Nephron (organoid): ENCODE measurements around the gene CASK.

Experiments used
- H3K27ac Mint-ChIP-seq, 3 experiments: 2 replicates each; pipeline ENCODE4 v1.8.0; 2020; ENCODE audit warnings: mixed read lengths in 3 of 3, mild to moderate bottlenecking in 2 of 3, moderate library complexity in 1 of 3
- H3K27me3 Mint-ChIP-seq: 2 replicates; pipeline ENCODE4 v1.8.0; 2021; ENCODE audit warnings: low read depth, mild to moderate bottlenecking, moderate library complexity, mixed read lengths
- H3K36me3 Mint-ChIP-seq: 2 replicates; pipeline ENCODE4 v1.8.0; 2020; ENCODE audit warnings: low read depth, mixed read lengths
- H3K4me1 Mint-ChIP-seq: 2 replicates; pipeline ENCODE4 v1.8.0; 2020; ENCODE audit warnings: mixed read lengths
- H3K4me3 Mint-ChIP-seq, 3 experiments: 2 replicates each; pipeline ENCODE4 v1.8.0; 2020; ENCODE audit warnings: mild to moderate bottlenecking in 3 of 3, mixed read lengths in 3 of 3, moderate library complexity in 2 of 3
- H3K9me3 Mint-ChIP-seq: 2 replicates; pipeline ENCODE4 v1.8.0; 2020; ENCODE audit warnings: mixed read lengths
- TF ChIP-seq, protein P1 (sequence below), 3 experiments: fragments of 200-600 bp; sonication (generic); IDR thresholded peaks; one replicate each; pipeline ENCODE4 v1.5.0; 2021; ENCODE audit warnings: antibody characterized with exemption in 3 of 3; ENCODE audit not compliant: unreplicated experiment in 3 of 3

The CASK gene

DNA sequence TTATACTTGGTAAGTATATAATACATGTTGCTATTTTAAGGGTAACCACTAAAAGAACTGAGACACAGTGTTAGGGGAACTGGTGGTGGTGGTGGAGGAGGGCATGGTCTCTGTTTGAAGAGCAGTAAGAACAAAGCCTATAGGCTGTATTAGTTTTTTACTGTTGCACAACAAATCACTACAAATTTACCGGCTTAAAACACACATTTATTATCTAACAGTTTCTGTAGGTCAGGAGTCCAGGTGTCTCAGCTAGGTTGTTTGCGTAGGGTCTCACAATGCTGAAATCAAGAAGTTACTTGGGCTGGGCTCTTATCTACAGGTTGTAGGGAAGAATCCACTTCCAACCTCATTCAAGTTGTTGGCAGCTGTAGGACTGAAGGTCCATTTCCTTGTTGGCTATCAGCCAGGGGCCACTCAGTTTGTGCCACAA, 52.6 kb downstream of the CASK start:
- TF ChIP-seq, protein P1, sequence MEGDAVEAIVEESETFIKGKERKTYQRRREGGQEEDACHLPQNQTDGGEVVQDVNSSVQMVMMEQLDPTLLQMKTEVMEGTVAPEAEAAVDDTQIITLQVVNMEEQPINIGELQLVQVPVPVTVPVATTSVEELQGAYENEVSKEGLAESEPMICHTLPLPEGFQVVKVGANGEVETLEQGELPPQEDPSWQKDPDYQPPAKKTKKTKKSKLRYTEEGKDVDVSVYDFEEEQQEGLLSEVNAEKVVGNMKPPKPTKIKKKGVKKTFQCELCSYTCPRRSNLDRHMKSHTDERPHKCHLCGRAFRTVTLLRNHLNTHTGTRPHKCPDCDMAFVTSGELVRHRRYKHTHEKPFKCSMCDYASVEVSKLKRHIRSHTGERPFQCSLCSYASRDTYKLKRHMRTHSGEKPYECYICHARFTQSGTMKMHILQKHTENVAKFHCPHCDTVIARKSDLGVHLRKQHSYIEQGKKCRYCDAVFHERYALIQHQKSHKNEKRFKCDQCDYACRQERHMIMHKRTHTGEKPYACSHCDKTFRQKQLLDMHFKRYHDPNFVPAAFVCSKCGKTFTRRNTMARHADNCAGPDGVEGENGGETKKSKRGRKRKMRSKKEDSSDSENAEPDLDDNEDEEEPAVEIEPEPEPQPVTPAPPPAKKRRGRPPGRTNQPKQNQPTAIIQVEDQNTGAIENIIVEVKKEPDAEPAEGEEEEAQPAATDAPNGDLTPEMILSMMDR (IDR thresholded peaks at IDR 0.05; ENCODE audit: unreplicated experiment in 3 of 3): no peak
- Mint-ChIP-seq H3K36me3 (peaks cover 5% of the 10 kb centered on the region), H3K9me3 (peaks cover 3% of the 10 kb centered on the region), H3K27ac (no peak overlapping the region), H3K27me3 (no peaks in the 10 kb centered on the region), H3K4me3 (no peak overlapping the region), H3K4me1 (peaks cover 12% of the 10 kb centered on the region)

DNA sequence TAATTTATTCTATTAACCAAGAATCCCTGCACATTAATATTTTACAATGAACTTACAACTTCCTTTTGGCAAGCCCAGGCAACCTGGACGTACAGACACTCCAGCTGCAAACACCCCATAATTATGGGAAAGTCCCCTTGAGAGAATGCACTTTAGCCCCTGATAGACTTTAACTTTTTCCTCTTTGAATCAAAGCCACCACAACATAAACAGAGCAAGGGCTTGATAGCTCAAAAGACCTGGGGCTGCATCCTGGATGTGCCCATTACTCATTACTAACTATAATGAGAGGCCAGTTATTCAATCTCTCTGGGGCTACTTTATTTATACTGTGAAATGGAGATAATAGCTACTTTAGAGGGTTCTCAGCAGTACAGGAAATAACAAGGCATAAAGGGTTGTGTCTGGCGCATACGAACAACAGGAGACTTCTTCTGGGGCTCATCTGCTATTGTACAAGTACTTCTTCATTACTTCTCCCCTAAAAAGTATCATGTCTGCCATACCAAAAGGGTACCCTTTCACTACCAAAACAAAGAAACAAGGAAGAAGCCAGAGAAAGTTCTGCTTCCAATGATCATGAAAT, 54.9 kb downstream of the CASK start:
- TF ChIP-seq, protein P1 (IDR thresholded peaks at IDR 0.05; ENCODE audit: unreplicated experiment in 3 of 3): no peak
- Mint-ChIP-seq H3K27me3 (no peaks in the 10 kb centered on the region), H3K9me3 (peaks cover 3% of the 10 kb centered on the region), H3K4me1 (peaks cover 12% of the 10 kb centered on the region), H3K4me3 (no peak overlapping the region), H3K36me3 (no peaks in the 10 kb centered on the region), H3K27ac (no peak overlapping the region)

DNA sequence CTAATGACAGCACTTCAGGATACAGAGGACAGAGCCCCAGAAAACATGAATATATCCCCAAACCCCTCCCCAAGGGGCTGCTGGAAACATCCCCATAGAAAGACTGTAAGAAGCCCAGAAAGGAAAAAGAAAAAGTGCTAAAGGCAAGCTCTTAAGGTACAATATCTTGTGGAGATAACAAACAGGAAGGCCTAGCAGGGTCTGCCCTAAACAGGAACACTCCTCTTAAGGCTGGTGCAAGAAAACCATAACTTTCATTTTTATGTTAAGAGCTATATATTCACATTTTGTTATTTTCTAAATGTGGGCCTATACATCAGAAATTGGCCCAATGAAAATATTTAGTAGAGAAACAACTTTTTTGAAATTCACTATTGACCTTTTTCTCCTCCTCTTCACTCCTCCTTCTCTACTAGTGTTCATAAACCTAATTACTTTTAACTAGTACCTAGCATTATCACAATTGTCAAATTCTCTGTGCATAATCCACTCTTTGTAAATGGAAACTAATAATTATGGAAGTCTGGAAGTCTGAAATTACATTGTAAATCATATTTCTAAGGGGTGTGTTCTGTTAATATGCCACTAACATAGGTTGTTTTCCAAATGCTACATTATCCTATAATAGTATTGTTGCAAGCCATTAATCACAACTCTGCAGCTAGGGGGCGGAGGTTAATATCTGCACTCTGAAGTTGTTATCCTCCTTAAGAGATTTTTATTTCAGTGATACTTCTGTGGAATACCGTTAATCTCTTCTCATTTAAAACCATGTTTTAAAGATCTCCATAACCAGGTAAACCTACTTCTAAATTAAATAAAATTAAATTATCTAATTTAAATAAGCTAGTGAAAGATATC, 59.8 kb downstream of the CASK start:
- no peak overlapping the region for H3K27ac Mint-ChIP-seq
- TF ChIP-seq, protein P1 (IDR thresholded peaks at IDR 0.05; ENCODE audit: unreplicated experiment in 3 of 3): no peak
- no peak overlapping the region for H3K4me3 Mint-ChIP-seq
- H3K4me1 Mint-ChIP-seq: peaks cover 8% of the 10 kb centered on the region
- H3K36me3 Mint-ChIP-seq: no peaks in the 10 kb centered on the region
- H3K9me3 Mint-ChIP-seq: no peaks in the 10 kb centered on the region
- H3K27me3 Mint-ChIP-seq: no peaks in the 10 kb centered on the region

DNA sequence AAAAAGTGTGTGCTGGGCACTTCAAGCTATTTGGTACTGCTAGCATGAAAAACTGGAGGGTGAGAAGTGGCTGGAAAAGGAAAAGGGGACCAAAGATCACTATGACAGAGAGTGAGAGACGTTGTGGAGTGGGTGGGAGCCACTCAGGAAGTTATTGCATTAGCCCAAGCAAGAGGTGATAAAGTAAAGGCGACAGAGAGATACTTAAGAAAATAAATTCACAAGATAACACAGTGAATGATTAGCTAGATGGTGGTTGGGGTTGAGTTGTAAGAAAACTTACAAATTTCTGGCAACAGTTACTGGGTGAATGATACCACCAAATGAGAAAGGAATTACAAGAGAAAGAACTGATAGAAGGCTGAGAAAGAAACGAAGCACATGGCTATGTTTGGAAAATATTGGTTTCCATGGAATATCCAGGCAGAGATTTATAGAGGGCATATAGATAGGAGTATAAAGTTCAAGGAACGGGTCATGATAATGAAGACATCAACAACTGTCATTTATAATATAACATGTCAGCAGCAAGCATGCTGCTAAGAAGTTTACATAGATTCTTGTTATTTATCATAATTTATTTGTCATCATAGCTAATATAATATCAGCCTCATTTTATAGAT, 60.7 kb downstream of the CASK start:
- H3K36me3 Mint-ChIP-seq: peaks cover 3% of the 10 kb centered on the region

DNA sequence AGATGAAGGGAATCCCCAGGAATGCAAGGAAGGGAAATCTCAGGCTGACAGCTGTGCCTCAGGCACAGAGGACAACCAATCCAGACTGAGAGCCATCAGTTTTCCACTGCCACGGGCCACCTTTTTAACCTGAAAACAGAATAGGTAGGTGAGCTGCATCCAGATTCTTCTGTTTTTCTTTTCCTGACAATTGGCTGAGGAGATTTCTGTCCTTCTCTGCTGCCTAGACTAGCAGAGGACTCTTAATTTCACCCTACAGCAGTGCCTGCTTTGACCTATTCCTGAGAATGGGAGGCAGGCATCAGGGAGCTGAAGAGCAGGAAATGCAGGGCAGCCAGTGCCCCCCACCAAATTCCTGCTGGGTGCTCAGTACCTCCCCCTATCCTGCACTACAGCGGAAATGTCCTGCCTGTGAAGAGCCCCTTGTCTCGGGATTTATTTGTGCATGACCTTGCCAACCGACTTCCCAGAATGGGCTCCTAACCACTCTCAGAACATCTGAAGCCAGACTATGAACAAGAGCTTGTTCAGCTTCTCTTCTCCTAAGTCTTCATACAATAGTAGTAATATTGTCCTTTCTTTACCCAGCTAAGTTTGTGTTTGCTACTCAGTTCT, 65.1 kb downstream of the CASK start:
- Mint-ChIP-seq H3K4me3 (no peak overlapping the region), H3K4me1 (no peaks in the 10 kb centered on the region), H3K27me3 (no peaks in the 10 kb centered on the region), H3K9me3 (peaks cover 3% of the 10 kb centered on the region), H3K27ac (no peak overlapping the region), H3K36me3 (peaks cover 12% of the 10 kb centered on the region)
- TF ChIP-seq, protein P1 (IDR thresholded peaks at IDR 0.05; ENCODE audit: unreplicated experiment in 3 of 3): no peak

More for the DNA sequence above, 60.7 kb downstream of the CASK start:
- Mint-ChIP-seq H3K9me3 (no peaks in the 10 kb centered on the region), H3K27ac (no peak overlapping the region), H3K27me3 (no peaks in the 10 kb centered on the region), H3K4me3 (no peak overlapping the region), H3K4me1 (peaks cover 5% of the 10 kb centered on the region)
- TF ChIP-seq, protein P1 (IDR thresholded peaks at IDR 0.05; ENCODE audit: unreplicated experiment in 3 of 3): no peak
